ENCODE measurements around the gene HOXC12.

DNA sequence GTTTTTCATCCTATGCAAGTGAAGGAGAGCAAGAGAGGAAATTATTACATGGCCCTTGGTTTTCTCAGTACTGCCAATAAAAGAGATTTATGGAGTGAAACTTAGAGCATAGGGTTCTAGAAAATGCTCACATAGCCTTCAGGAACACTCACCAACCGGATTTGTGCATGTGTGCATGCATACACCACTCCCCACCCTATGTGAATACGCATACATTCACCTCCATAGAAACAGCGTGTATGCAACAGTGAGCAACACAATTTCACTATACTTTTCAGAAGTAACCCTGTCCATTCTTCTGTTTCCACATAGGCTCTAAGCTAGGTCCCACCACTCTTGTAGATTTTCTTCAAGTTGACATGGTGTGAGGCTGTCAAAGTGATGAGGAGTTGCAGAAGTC, 47.6 kb upstream of the HOXC12 start:
- no peak for TF ChIP-seq CTCF (tag by site-specific recombination; IDR thresholded peaks at IDR 0.05)
- no peak for TF ChIP-seq ZNF274 (IDR thresholded peaks at IDR 0.05; ENCODE audit: low read length)
- TF ChIP-seq ZNF274 (tag by site-specific recombination; IDR thresholded peaks at IDR 0.05; ENCODE audit: borderline replicate concordance) = no peak
- no peak for TF ChIP-seq KLF10 (tag by site-specific recombination; IDR thresholded peaks at IDR 0.05)
- TF ChIP-seq, protein P1, sequence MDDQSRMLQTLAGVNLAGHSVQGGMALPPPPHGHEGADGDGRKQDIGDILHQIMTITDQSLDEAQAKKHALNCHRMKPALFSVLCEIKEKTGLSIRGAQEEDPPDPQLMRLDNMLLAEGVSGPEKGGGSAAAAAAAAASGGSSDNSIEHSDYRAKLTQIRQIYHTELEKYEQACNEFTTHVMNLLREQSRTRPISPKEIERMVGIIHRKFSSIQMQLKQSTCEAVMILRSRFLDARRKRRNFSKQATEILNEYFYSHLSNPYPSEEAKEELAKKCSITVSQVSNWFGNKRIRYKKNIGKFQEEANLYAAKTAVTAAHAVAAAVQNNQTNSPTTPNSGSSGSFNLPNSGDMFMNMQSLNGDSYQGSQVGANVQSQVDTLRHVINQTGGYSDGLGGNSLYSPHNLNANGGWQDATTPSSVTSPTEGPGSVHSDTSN (CRISPR knock-in tag; IDR thresholded peaks at IDR 0.05) = no peak

All from HEK293 (cell line).